Measurements from ENCODE around the gene SZT2.
"Not testable (repeated sequence)": the region's sequence is repeated elsewhere in the genome, so short reads cannot be mapped to it uniquely, and the experiment has no call there.

GRCh38 chr1:43475611-43476401 lies 86.1 kb downstream of the SZT2 start:
- TF ChIP-seq, protein P1, sequence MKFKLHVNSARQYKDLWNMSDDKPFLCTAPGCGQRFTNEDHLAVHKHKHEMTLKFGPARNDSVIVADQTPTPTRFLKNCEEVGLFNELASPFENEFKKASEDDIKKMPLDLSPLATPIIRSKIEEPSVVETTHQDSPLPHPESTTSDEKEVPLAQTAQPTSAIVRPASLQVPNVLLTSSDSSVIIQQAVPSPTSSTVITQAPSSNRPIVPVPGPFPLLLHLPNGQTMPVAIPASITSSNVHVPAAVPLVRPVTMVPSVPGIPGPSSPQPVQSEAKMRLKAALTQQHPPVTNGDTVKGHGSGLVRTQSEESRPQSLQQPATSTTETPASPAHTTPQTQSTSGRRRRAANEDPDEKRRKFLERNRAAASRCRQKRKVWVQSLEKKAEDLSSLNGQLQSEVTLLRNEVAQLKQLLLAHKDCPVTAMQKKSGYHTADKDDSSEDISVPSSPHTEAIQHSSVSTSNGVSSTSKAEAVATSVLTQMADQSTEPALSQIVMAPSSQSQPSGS (IDR thresholded peaks at IDR 0.05; ENCODE audit: low read length), result not testable (repeated sequence)
- TF ChIP-seq NR2C2 (IDR thresholded peaks at IDR 0.05; ENCODE audit: borderline replicate concordance, control insufficient read depth, insufficient read length, low read depth), result not testable (repeated sequence)
- TF ChIP-seq, protein P2, sequence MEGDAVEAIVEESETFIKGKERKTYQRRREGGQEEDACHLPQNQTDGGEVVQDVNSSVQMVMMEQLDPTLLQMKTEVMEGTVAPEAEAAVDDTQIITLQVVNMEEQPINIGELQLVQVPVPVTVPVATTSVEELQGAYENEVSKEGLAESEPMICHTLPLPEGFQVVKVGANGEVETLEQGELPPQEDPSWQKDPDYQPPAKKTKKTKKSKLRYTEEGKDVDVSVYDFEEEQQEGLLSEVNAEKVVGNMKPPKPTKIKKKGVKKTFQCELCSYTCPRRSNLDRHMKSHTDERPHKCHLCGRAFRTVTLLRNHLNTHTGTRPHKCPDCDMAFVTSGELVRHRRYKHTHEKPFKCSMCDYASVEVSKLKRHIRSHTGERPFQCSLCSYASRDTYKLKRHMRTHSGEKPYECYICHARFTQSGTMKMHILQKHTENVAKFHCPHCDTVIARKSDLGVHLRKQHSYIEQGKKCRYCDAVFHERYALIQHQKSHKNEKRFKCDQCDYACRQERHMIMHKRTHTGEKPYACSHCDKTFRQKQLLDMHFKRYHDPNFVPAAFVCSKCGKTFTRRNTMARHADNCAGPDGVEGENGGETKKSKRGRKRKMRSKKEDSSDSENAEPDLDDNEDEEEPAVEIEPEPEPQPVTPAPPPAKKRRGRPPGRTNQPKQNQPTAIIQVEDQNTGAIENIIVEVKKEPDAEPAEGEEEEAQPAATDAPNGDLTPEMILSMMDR (IDR thresholded peaks at IDR 0.05 in 2 of 3, conservative IDR thresholded peaks at IDR 0.05 in 1 of 3; ENCODE audit: control insufficient read depth in 2 of 3, extremely low read depth in 1 of 3, insufficient read depth in 1 of 3, low read depth in 3 of 3, low read length in 3 of 3), result not testable (repeated sequence)

Measured in GM12878 (cell line).